Central memory CD4-positive, alpha-beta T cell (primary cell): ENCODE data around the gene CYP2R1.
"Not testable (repeated sequence)": the region's sequence is repeated elsewhere in the genome, so short reads cannot be mapped to it uniquely, and the experiment has no call there.

Source experiments
- DNase-seq: peaks from one replicate; pipeline ENCODE4 v3.0.0; 2022

CYP2R1 gene

DNA sequence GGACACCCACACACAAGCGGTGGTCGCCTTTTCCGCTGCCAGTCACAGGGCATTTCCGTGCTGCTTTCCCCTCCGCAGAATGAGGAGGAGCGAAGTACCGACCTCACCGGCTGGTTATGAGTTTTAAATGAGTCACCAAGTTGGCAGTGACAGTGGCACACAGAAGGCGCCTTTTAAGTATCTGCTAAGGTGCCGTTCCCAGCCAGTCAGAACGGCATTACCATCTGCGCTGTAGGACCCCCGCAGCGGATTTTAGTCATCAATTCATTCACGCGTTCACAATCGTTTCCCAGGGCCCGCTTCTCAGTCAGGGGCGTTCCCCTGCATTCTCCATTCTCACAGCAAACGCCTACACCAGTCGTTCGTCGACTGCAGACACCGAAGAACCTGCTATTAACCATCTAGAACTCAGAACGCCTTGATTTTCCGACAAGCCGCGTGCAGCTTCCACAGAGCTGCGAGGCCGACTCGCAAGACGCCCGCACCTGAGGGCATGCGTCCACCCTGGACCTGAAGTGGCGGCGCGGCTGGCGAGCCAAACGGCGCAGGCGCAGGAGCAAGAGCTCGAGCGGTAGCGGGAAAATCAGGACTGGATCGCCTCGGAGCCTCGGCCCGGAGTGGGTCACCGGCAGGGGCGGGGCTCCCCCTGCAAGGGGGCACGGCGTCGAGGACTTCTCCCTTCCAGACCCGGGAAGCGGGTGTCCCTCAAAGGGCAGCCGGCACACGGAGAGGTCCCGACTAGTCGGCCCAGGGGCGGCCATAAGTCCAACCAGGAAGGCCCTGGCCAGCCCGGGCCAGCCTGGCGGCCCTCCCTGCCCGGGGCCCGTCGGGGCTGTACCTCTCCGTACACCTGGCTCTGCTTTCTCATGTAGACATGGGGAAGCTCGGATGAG is 642 bp downstream of the CYP2R1 start:
- peak; percentile 86 for DNase-seq

DNA sequence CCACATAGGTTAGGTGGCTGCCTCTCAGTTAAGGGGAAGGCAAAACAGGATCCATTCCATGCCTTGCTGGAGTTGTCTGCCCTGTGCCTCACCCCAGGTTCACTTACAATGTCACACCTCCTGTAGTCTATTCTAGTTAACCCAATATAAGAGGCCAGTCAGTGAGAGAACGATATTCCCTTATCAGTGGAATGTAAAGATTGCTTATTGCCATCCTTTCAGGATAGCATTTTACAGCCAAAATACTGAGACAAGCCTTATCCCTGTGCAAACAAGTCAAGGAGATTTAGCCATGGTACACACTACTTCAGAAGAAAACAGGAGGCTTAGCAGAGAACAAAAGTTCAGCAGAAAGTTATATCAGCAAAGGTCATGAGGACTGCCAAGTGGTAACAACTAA is 5.5 kb downstream of the CYP2R1 start:
- no peak for DNase-seq

DNA sequence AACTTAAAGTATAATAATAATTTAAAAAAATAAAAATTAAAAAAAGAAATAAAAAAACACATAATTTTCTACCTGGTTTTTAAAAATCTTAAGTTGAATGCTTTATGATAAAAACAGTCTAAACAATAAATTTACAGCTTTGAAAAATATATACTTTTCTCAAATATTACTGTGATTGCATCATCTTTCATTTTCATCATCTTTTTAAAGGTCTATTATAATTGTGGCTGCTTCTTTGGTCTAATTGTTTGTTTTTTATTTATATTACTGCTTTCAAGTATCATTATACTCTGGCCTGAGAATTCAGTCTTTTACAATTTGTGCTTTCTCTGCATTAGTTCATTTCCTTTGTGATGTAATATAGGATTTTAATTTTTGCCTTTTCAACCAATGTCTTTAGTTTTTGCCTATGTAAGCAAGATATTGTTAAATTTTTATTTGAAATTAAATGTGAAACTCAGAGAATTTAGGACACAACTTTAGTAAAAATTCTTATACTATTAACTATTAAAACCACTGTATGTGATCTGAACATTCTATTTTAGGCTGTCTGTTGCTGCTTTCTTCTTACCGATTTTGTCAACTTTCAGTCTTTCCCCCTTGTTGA is 7.3 kb downstream of the CYP2R1 start:
- no peak for DNase-seq

DNA sequence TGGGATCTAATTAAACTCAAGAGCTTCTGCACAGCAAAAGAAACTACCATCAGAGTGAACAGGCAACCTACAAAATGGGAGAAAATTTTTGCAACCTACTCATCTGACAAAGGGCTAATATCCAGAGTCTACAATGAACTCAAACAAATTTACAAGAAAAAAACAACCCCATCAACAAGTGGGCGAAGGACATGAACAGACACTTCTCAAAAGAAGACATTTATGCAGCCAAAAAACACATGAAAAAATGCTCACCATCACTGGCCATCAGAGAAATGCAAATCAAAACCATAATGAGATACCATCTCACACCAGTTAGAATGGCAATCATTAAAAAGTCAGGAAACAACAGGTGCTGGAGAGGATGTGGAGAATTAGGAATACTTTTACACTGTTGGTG is 8.3 kb downstream of the CYP2R1 start:
- DNase-seq = not testable (repeated sequence)

DNA sequence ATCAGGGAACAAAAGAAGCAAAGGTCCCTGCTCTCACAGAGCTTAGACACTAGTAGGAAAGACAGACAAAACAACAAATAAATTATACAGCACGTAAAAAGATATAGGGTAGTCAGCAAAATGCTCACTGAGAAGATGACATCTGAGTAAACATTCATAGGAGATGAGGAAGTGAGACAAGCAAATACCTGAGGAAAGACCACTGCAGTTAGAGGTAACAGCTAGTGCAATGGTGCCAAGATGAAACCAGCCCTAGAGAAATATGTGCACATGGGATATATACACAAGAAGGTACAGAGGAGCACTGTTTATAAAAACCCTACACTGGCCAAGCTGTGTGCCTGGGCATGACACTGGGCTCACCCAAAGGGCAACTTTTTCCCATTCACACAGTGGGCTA is 9.8 kb downstream of the CYP2R1 start:
- DNase-seq = no peak

DNA sequence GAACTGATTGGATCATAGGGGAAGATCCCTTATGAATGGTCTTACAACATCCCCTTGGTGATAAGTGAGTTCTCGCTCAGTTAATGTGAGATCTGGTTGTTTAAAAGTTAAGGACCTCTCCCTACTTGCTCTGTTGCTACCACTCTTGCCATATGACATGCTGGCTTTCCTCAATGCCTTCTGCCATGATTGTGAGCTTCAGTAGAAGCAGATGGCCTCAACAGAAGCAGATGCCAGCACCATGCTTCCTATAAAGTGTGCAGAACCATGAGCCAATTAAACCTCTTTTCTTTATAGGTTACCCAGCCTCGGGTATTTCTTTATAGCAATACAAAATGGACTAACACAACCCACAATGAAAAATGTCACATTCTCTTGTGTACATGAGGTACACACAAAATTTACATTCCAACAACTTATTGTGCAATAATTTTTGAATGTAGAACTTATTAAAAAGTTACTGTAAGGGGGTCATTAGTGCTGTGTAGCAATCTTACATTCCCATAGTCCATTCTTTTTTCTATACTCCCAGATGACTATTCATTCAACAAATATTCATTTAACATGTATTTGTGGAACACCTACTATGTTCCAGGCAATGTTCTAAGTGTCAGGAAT is 10.3 kb downstream of the CYP2R1 start:
- no peak for DNase-seq

DNA sequence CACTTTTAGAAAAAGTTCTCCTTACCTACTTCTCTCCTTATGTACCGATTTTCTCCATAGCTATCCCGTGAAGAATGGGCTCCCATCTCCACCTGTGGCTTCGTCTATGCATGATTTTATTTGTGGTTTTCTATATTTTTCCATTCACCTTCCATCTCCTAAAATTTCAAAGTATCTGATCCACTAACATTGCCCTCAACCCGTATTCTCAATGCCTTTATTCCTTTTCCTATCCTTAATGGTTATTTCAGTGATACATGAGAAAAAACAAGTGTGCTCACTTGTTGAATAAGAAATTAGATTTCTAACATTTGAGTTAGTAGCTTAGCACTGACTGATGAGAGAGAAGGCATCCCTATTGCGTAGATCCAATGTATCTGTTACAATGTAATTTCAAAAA is 16.9 kb downstream of the CYP2R1 start:
- no peak for DNase-seq

DNA sequence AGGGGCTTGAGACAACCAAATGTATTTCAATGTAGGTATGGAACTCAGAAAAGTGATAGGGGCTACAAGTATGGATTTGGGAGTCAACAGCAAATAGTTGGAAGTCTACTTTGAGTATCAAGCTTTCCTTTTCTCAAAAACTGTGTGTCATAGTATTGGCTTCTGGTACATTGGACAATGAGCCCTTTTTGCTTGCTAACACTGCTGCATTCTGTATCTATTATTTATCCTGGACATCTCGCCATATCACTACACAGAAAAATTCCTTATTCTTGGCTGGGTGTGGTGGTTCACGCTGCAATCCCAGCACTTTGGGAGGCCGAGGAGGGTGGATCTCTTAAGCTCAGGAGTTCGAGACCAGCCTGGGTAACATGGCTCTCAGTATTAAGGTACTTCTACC is 18.4 kb downstream of the CYP2R1 start:
- DNase-seq = no peak

DNA sequence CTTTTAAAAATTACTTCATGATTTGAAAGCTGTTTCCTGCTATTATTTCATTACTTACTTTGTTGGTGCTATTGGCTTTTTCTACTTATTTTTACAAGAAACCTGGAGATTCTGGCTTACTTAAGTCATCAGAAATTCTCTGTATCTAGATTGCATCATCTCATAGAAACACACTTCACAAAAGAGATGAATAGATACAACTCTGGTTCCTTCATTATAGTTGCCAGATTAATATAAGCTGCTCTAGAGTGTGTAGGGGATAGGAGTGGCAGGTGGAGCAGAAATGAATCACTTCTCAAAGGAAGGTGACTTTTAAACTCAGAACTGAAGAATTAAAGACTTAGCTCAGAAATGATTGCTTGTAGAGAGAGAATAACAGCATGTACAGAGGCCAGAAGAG is 20.0 kb downstream of the CYP2R1 start:
- DNase-seq = no peak

DNA sequence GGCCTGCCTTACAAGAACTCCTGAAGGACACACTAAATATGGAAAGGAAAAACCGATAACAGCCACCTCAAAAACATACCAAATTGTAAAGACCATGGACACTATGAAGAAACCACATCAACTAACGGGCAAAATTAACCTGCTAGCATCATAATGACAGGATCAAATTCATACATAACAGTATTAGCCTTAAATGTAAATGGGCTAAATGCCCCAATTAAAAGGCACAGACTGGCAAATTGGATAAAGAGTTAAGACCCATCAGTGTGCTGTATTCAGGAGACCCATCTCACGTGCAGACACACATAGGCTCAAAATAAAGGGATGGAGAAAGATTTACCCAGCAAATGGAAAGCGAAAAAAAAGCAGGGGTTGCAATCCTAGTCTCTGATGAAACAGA is 28.3 kb downstream of the CYP2R1 start:
- DNase-seq = not testable (repeated sequence)

DNA sequence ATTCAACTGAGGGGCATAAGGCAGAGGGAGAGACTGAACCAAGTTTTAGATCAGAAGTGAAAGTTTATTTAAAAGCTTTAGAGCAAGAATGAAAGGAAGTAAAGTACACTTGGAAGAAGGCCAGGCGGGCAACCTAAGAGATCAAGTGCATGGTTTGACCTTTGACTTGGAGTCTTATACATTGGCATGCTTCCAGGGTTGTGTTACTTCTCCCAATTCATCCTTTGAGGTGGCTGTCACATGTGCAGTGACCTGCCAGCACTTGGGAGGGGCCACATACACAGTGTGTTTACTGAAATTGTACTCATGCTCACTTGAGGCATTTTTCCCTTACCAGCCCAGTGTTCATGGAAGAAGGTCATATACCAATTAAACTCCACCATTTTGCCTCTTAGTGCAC is 30.4 kb downstream of the CYP2R1 start:
- DNase-seq = no peak

DNA sequence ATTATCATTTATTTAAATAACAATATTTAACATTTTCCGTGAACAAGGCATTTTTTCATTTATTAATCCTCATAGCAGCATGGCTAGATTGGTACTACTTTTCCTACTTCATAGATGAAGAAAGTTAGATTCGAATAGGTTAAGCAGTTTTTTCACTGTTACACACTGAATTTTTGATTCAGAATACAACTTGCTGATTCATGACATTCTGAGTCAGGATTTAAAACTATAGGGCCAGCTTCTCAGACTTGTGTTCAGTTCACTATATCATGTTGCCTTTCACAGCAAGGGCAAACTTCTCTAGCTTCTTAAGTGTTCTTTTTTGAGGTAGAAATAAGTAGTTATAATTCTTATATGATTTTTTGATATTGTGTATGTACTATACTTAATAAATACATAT is 31.5 kb downstream of the CYP2R1 start:
- no peak for DNase-seq

DNA sequence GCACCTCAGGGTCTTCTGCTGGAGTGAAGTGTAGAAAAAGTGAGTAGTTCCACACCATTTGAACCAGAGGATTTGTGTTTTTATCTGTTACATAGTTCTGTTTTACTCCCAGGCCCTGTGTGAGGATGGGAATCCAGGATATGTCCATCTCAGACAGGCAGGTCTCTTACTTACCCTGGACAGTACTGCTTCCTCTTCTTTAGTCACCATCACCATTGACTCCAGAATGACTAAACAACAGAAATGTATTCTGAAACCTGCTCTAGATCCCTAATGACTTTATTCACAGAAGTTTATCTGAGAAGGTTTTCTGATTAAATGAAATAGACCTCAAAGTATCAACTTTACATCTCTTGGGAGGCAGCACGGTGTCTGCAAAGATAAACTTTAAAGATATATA is 33.6 kb downstream of the CYP2R1 start:
- no peak for DNase-seq

DNA sequence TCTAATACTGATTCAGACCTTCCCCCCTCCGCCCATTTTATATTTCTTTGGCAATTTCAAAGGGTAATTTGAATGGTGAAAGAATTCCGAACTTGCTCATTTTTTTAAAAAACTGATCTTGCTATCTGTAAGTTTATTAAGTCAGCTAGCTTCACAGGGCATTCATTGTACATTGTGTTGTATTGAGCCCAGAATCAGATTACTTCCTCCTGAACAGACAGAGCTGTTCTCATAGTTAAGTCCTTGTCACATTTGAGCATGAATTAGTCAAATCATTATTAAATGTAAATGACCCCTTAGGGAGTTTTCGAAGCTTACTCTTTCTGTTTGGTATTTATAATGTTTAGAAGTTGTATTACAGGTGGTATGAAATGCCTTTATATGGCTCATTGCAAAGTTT is 34.4 kb downstream of the CYP2R1 start:
- no peak for DNase-seq

DNA sequence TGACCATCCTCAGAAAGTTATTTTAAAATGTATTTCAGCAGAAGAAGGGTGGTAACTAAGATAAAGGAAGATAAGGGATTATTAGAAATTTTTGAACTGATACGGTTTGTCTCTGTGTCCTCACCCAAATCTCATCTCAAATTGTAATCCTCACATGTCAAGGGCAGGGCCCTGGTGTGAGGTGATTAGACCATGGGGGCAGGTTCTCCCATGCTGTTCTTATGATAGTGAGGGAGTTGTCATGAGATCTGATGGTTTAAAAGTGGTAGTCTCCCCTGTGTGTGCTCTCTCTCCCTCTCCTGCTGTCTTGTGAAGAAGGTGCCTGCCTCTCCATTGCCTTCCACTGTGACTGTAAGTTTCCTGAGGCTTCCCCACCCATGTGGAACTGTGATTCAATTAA is 36.1 kb downstream of the CYP2R1 start:
- no peak for DNase-seq

DNA sequence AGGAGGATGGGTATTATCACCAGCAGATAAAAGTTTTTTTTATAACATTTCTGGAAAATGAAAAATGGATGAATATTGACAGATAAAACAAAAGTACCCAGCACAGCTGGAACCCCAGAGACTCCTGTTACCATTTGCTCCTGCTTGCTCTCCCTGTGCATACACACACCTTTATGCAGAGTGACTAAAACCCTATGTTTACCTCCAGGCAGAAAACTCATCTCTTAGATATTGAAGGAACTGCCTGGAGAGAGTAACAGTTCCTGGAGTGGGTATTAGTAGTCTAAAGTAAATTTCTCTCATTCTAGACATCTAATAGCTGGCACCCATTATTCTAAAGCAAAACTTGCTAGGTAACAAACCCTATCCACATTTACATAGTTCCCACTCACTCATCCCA is 38.0 kb downstream of the CYP2R1 start:
- no peak for DNase-seq

DNA sequence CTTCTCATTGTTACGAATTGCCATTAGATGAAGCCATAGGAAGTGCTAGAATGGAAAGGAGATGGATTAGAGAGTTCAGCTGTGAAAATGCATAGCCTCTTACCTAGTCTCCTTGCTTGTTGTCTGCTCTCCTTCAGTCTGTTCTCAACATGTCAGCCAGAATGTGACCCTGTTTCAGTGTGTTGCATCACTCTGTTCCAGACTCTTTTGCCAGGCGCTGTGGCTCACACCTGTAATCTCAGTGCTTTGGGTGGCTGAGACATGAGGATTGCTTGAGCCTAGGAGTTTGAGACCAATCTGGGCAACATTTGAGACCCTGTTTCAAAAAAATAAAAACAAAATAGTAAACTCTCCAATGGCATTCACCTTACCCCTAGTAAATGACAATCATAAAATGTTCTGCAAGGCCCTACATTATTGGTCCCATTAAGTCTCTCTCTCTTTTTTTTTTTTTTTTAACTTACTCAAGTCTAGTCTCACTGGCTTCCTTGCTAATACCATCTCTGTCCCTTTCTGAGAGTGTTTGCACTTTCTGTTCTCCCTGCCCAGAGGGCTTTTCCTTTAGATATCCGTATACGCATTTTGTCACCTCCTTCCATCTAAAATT is 39.4 kb downstream of the CYP2R1 start:
- no peak for DNase-seq

DNA sequence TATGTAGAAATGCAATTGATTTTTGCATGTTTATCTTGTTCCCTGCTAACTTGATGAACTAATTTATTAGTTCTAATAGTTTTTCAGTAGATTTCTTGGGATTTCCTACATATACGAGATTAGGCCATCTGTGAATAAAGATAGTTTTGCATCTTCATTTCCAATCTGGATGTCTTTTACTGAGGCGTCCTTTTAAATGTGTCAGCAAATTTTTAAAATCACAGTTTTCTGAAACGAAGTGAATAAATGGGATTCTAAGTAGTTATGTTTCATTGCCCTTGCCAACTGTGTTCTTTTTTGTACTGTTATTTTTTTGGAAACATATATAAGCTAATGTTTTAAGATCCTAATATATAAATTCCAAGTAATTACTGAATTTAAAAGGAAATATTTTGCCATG is 50.0 kb downstream of the CYP2R1 start:
- DNase-seq = no peak

DNA sequence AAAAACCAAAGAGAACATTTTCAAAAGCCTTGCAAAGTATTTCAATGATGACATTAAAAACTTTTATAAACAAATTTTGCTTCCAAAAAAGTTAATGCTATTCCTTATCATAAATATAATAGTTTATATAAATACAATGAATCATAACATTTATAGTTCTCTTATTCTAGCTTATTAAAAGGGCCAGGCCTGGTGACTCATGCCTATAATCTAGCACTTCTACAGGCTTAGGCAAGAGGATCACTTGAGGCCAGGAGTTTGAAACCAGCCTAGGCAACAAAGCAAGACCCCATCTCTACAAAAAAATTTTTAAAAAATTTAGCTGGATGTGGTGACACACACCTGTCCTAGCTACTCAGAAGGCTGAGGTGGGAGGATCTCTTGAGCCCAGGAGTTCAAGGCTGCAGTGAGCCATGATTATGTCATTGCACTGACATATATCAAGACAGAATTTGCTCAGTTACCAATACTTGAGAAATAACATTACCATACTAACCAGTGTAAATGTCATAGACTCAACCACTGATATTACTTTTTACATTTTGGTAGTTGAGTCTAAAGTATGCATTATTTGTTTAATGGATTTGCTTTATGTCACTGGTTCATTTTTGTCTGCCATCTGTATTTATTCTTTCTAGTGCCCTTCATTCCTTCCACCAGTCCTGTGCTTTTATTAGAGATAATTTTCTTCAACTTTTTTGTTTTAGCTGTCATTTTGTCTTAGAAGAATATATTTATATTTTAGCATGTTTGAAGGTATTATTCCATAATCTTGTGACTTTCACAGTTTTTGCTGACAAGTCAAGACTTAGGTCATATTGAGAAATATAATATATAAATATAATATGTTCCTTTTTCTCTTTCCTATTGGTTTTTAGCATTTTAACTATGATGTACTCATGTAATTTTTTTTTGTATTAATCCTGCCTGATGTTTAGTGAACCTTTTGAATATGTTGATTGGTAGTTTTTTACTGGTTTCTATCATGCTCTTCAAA is 56.2 kb downstream of the CYP2R1 start:
- no peak for DNase-seq
